HG03097 (cell line): ENCODE measurements around the gene ZNF726.
"Not testable (repeated sequence)": the region's sequence is repeated elsewhere in the genome, so short reads cannot be mapped to it uniquely, and the experiment has no call there.

Experiments used
- ATAC-seq: cut with Tn5 transposase; IDR thresholded peaks from one replicate; pipeline ENCODE4 v1.9.1; 2021; ENCODE audit not compliant: unreplicated experiment, low FRiP score

The ZNF726 gene

GRCh38 chr19:23937031-23937430 lies 22.3 kb downstream of the ZNF726 start:
- ATAC-seq: not testable (repeated sequence)

DNA sequence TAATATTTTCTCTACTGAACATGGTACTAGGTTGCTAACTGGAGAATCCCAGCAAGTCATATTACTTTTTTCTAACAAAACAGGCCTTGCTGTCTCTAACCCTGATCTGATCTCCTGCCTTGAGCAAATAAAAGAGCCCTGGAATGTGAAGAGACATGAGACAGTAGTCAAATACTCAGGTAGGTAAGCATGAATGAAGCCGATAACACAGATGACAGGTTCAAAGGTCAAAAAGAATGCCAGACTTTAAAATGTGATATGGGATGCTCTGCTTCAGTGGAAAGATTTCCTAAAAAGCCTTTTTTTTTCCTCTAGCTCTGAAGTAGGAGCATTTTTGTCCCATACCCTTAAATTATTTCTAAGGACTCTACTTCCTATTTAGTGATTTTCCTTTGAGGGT lies 28.7 kb downstream of the ZNF726 start:
- no peak for ATAC-seq

- ATAC-seq: no peak
Observed at GRCh38 chr19:23946569-23946968, 31.9 kb downstream of the ZNF726 start.

GRCh38 chr19:23949611-23950010 lies 34.9 kb downstream of the ZNF726 start:
- no peak for ATAC-seq

GRCh38 chr19:23956051-23956450 lies 41.4 kb downstream of the ZNF726 start:
- ATAC-seq: no peak

GRCh38 chr19:23957660-23958281 lies 43.1 kb downstream of the ZNF726 start:
- ATAC-seq: no peak

GRCh38 chr19:23963396-23963795 lies 48.7 kb downstream of the ZNF726 start:
- not testable (repeated sequence) for ATAC-seq

DNA sequence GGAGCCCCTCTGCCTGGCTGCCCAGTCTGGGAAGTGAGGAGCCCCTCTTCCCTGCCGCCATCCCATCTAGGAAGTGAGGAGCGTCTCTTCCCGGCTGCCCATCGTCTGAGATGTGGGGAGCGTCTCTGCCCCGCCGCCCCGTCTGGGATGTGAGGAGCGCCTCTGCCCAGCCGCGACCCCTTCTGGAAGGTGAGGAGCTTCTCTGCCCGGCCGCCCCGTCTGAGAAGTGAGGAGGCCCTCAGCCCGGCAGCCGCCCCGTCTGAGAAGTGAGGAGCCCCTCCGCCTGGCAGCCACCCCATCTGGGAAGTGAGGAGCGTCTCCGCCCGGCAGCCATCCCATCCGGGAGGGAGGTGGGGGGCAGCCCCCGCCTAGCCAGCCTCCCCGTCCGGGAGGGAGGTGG lies 49.2 kb downstream of the ZNF726 start:
- ATAC-seq: not testable (repeated sequence)

DNA sequence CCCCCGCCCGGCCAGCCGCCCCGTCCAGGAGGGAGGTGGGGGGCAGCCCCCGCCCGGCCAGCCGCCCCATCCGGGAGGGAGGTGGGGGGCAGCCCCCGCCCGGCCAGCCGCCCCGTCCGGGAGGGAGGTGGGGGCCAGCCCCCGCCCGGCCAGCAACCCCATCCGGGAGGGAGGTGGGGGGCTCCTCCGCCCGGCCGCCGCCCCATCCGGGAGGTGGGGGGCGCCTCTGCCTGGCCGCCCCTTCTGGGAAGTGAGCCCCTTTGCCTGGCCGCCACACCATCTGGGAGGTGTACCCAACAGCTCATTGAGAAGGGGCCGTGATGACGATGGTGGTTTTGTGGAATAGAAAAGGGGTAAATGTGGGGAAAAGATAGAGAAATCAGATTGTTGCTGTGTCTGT lies 49.6 kb downstream of the ZNF726 start:
- not testable (repeated sequence) for ATAC-seq

GRCh38 chr19:23969630-23970029 lies 54.9 kb downstream of the ZNF726 start:
- no peak for ATAC-seq

GRCh38 chr19:23971598-23971997 lies 56.9 kb downstream of the ZNF726 start:
- no peak for ATAC-seq

DNA sequence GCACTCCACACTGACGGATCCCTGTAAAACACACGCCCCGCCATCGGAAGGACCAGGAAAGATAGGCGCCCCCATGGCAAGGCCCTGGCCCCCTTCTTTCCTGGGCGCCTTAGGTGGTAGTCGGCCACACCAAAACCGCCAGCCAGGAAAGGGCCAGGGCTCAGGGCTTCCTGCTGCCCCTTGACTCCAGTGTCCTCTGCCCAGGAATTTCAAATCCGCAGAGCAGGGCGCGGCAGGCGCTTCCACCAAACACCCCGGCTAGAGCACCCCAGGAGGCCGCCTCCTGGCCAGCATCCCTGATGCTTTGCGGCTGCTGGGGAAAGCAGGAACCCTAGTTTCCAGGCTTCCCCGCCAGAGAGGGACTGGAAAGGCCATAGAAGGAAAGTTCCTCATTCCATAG lies 57.5 kb downstream of the ZNF726 start:
- no peak for ATAC-seq

DNA sequence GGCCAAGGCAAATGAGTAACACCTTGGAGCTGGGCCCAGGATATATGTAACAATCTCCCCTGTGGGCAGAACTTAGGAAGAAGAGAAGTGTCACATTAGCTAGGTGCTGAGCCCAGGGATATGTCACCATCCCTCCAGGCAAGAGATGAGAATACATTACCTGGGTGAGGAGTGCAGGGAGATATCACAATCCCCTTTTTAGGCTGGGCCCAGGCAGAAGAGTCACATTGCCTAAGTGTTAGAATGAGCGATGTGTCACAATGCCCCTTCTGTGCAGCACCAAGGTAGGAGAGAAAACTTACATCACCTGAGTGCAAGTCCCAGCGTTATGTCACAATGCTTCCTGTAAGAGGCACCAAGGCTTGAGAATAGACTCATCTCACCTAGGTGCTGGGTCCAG lies 60.3 kb downstream of the ZNF726 start:
- ATAC-seq: no peak

DNA sequence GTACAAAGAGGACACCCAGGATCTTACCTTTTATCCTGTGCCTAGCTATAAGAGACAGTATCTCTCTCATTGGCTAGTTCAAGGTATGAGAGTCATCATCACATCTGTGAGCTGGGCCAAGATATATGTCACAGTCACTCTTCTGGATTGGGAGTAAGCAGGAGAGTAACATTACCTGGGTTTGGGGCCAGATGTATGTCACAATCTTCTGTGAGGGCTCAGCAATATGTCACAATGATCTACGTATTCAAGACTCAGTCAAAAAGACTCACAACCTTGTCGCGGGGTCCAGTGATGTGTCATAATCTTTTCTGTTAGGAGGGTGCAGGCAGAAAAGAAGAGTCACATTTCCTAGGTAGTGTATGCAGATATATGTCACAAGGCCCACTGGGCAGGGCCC lies 61.9 kb downstream of the ZNF726 start:
- ATAC-seq: not testable (repeated sequence)

GRCh38 chr19:23977256-23977655 lies 62.6 kb downstream of the ZNF726 start:
- ATAC-seq: not testable (repeated sequence)

DNA sequence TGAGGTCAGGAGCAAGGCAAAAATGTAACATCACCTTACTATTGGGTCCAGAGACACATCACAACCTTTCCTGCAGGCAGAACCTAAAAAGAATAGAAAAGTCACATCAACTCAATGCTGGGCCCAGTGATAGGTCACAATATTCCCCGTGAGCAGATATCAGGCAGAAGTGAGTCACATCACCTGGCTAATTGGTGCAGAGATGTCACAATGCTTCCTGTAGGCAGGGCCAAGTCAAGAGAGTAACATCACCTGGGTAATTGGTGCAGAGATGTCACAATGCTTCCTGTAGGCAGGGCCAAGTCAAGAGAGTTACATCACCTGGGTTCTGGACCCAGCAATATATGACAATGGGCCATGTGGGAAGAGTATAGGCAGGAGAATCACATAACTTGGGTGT lies 63.4 kb downstream of the ZNF726 start:
- ATAC-seq: no peak

DNA sequence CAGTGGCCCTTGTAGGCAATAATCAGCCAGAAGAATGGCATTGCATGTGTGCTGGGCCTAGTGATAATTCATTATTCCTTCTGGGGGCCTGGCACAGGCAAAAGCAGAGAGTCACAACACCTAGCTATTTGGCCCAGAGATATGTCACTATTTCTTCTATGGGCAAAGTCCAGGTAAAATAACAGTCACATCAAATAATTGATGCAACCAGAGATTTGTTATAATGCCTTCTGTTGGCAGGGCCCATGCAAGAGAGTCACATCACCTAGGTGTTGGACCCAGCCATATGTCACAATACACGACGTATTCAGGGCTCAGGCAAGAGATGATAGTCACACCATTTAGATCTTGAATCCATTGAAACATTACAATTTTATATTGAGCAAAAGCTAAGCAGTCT lies 66.1 kb downstream of the ZNF726 start:
- no peak for ATAC-seq

- no peak for ATAC-seq
Observed at GRCh38 chr19:23981863-23982262, 67.2 kb downstream of the ZNF726 start.

DNA sequence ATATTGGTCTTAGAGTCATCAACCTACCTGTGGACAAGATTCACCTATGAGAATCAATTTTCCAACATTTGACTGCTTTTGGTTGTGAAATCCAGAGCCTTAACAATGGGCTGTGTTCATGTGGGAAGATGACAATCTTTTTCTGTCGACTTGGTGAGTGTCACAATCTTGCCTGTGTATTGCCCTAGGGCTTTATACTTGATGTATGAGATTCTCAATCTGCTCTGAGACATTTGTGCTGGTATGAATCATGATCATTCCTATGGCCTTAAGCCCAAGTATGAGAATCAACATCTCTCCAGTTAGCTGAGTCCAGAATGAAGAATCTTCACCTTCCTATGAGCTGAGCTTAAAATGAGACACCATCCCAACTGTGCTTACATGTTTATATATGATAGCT lies 68.7 kb downstream of the ZNF726 start:
- ATAC-seq: no peak
